IPS DF 19.7 (cell line): ENCODE measurements around the gene CACHD1.
"Not testable (repeated sequence)": the region's sequence is repeated elsewhere in the genome, so short reads cannot be mapped to it uniquely, and the experiment has no call there.

Source experiments
- DNase-seq: peaks from one replicate; pipeline ENCODE4 v3.0.0-alpha.2; 2013; ENCODE audit warnings: low read depth, low spot score

Gene CACHD1

DNA sequence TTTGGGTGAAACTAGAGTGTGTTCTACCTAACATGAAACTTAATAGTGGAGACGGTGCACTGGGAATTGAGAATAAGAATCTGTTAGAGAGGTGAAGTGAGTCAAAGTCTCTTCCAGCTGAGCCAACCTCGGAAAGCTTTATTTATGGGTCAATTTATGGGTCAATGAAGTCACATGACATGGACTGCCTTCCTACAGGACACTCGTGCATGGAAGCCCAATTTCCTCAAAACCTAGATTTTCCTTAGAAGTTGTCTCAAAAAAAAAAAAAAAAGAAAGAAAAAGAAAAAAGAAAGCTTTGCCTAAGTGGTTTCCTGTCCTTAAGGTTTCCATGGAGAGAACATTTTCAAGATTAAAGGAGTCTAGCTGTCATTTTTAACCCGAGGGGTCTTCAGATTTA is 26.7 kb downstream of the CACHD1 start:
- DNase-seq = no peak

- peak; percentile 86 for DNase-seq
Measured at GRCh38 chr1:64497088-64497883, 27.4 kb downstream of the CACHD1 start.

GRCh38 chr1:64498325-64498724 is 28.4 kb downstream of the CACHD1 start:
- DNase-seq = no peak

- no peak for DNase-seq
Measured at GRCh38 chr1:64499011-64499410, 29.1 kb downstream of the CACHD1 start.

DNA sequence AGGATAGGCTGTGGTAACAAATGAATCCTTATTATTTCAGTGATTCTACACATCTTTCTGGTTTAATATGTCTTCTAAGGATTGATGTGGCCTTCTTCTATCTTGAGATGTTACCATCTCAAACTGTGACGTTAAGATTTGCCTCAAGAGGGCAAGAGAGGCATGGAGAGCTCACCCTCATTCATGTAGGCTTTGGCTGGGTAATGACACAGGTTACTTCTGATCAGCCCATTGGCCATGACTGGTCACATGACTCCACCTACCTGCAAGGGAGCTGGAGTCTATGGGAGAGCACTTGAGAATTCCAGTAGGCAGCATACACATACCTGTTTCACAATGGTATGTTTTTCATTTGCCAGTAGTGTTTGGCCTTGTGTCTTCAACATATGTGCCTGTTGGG is 30.0 kb downstream of the CACHD1 start:
- no peak for DNase-seq

DNA sequence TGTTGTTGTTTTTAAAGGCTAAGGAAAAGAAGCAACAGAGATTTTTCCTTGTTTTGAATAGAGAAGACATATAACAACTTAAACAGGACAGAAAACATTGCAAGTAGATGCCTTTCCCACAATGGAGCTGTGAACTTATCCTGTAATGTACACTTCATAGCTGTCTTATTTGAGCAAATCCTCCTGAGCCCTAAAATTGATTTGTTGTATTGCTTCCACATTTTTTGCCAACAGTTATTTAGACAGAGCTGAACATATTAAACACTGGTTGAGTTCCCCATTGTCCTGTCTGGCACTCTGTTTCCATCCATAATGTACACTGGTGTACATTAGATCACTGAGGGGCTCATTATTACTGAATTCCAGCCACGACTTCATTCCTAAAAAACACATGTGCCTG is 32.2 kb downstream of the CACHD1 start:
- DNase-seq = no peak

GRCh38 chr1:64502931-64503330 is 33.0 kb downstream of the CACHD1 start:
- no peak for DNase-seq

DNA sequence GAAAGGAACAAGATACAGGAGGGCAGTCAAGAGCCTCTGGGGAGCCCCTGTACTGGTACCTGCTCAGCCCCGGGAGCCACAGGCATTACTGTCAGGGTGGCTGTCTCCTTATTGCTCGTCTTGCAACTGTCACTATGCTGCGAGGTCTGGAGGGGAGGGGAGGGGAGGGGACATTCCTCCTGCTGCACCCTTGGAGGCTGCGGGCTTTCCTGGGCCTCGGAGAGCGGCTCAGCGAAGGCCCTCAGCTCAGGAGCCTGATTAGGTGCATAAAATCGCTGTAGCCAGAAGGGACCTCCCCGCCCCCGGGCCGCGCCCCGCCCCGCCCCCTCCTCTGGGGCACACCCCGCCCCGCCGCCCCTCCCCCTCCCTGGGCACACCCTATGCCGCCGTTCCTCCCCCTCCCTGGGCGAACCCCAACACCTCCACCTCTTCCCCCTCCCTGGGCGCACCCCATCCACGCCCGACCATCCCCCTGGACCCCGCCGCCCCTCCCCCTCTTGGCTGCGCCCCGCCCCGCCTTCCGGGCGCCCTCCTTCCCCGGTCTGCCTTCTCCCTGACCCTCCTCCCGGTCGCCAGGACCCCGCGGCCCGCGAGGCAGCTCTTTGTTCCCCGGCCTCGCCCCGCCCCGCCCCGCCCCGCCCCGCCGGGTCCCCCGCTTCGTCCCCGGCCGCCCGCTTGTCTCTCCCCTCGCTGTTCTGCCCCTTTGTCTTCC is 35.5 kb downstream of the CACHD1 start:
- DNase-seq = no peak

- DNase-seq = no peak
Measured at GRCh38 chr1:64505944-64506655, 36.2 kb downstream of the CACHD1 start.

- no peak for DNase-seq
Measured at GRCh38 chr1:64508629-64509028, 38.7 kb downstream of the CACHD1 start.

GRCh38 chr1:64511044-64511443 is 41.1 kb downstream of the CACHD1 start:
- DNase-seq = no peak

- DNase-seq = not testable (repeated sequence)
Measured at GRCh38 chr1:64512206-64512605, 42.3 kb downstream of the CACHD1 start.

GRCh38 chr1:64513545-64513944 is 43.6 kb downstream of the CACHD1 start:
- no peak for DNase-seq

DNA sequence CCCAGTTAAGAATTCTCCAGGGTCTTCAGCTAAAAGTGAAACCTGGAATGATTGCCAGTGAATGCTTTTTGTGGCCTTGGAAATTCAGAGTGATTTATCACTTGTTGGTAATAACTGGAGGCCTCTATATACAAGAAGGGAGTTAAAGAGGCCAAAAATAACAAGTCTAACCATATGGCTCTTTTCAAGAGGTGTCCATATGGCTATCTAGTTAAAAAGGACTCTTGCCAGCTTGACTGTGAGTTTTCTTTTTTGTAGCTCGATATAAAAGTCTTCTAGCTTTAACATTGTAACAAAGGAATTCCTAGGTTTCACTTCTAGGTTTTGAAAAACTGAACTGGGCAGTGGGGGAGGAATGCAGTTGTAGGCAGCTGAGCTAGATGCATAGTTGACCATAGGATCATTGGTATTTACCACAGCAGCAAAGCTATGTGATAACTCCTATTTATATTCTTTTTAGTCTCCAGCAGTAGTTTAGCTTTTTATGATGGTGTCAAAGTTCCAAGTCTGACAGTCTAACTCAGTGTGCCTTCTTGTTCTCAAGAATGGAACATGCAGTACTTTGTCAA is 44.4 kb downstream of the CACHD1 start:
- DNase-seq = no peak

DNA sequence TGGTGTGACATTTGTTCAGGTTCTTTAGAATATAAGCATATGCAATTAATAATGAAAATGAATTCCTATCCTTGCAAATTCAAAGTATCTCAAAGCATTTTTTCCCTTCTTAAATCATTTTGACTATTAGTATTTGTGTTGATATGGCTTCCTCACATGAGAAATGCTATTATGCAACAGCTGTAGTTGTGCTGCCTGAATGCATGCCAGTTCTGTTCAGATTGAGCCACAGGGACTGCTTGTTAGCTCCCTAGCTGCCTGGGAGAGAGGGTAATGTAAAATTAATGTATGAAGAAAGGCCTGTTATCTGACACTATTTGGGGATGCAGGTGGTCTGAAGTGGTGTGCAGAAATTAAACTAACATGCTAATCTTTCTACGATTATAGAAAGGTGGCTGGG is 45.5 kb downstream of the CACHD1 start:
- DNase-seq = no peak

DNA sequence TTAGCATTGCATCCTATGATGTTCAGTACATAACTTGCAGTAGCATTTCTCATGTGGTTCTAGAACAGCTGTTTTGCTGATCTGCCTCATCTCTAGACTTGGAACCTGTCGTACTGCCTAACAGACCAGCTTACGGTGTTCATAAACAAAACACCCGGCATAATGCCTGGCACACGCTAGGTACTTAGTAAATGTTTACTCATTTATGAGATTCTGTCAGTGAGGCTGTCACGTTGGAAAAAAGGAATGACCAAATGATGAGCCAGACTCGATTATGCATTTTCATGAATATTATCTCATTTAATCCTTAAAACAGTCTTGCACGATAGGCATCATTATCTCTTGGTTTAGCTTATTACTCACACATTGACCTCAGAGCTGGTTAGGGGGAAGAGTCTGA is 46.4 kb downstream of the CACHD1 start:
- no peak for DNase-seq

- DNase-seq = no peak
Measured at GRCh38 chr1:64516803-64517568, 47.1 kb downstream of the CACHD1 start.

DNA sequence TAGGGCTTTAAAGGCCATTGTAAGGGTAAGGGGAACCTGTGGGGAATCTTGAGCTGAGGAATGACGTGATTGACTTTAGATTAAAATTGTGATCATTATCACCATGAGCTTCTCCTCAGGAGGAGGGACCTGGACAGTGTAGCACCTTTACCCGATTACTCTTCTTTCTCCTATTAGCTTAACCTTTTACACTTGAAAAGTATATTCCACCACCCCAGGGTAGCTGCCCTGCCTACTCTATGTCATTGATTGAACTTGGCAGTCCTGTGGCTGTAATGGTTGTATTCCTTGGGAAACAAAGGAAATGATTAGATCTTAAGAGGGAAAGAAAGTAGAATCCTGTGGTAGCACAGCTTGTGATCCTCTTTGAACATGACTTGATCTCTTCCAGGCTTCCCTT is 47.7 kb downstream of the CACHD1 start:
- no peak for DNase-seq

DNA sequence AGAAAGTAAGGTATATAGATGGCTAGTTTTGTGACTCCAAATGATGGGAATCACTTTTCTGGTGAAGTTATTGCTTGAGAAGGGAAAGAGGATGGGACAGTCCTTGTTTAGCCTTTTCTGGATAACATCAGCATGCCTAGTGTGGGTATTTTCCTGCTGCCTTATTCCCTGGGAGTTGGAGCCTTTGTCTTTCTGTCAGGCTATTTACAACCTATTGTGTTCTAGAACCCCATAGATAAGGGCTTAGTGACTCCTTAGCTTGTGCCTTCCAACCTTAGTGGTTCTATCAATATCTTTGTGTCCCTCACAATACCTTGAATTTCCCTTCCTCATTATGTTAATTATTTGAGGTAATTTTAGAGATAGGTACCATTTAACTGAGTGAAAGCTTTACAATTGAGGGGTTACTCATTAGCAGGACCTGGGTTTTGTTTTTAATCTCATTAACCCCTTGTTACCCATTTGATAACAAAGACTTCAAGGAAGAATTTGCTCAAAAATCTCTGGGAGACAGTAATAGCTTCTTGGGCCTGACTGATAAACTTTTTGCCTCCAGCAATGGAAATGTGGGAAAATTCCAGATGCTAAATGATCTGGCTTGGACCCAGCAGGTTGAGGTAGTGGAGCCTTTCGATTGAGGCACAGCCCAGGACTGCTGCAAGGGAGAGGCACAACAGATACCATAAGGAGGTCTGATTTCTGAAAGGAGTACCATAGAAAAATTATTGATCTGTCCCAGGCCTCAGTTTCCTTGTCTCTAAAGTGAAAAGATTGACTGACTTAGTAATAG is 49.0 kb downstream of the CACHD1 start:
- no peak for DNase-seq

- no peak for DNase-seq
Measured at GRCh38 chr1:64519901-64520300, 50.0 kb downstream of the CACHD1 start.

DNA sequence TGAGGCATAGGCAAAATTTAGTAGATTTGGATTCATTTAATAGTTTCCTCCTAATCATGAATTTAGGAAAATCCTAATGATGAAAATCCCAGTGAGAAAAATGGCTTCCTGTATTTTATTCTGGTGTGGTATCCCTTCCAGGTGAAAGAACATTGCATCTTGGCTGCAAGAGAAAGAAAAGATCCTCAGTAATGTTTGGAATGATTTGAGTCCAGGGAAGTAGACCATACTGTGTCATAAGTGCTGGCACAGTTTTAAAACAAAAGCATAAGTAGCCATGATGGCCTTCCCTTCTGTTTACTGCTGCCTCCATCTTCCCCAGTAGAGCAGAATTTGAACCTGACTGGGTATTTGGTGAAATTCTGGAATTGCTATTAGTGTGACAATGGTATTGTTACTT is 52.8 kb downstream of the CACHD1 start:
- DNase-seq = no peak
